NCI-H82 treated with DMSO at 0.1 percent for 48 hours (cell line): ENCODE results near the gene PXN.
A peak's percentile ranks its signal among the peaks of the same experiment; 100 is the strongest.
"Not testable (repeated sequence)": the region's sequence is repeated elsewhere in the genome, so short reads cannot be mapped to it uniquely, and the experiment has no call there.

Source experiments
- DNase-seq: peaks from one replicate; lab custom pipeline; 2025; ENCODE audit not compliant: unreplicated experiment; lab: John Stamatoyannopoulos, UW

The PXN gene

GRCh38 chr12:120211904-120212283 lies 53.6 kb downstream of the PXN start:
- no peak for DNase-seq

DNA sequence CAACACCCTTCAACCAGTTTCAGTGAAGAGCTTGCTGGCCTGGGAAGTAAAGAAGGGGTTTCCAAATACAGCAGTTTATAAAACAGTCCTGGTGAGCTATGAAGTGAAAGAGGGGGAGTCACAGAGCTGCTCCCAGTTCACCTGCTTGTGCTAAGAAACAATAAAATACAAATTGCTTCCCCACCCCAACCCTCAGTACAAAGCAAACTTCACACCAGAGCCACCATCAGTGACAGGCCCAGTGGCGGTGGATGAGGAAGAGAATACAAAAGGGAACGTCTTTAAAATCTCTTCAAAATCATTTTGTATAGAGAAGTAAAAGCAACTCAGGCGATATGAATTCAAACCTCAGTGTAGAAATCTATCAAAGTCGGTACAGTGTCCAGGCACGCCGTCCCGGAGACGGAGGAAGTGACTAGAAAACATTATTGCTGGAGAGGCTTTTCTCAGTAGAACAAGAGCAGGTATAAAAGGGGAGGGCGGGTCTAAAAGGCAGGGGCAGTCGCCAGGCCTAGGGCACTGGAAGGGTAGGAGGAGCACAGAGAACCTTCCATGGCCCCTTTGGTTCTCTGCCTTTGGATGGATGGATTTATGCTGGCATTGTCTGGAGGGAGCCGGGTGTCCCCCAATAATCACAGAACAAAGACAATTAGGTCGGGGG lies 54.2 kb downstream of the PXN start:
- no peak for DNase-seq

DNA sequence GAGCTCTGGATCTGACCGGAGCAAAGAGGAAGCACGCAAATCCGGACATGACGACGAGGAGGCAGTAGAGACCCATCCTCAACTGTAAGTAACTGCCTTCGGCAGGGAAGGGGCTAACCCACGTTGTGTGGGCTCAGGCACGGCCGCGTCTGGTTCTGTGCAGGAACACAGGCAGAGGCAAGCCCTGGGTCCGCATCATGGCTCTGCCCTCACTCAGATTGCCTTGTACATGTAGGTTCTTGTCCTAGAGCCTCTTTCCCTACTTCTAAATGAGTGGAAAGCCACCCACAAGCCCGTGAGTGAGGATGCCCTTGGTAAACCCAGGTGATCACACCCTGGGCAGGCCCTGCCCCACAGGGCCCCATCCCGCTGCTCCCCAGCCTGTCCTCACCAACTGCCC lies 55.7 kb downstream of the PXN start:
- no peak for DNase-seq

DNA sequence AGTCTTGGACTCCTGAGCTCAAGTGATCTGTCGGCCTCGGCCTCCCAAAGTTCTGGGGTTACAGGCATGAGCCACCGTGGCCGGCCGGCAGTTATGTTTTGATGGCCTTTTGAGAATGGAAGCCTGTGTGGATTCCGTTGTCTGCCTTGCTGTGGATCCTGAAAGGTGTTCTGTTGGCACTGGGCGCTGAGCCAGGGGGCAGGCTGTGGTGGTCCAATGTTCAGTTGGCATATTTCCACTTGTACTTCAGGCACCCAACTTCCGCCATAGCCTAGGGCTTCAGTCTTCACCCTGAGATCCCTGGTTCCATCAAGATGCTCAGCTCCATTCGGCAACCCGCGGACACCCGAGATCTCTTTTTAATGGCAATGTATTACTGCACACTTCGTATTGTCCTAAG lies 58.3 kb downstream of the PXN start:
- DNase-seq = no peak

DNA sequence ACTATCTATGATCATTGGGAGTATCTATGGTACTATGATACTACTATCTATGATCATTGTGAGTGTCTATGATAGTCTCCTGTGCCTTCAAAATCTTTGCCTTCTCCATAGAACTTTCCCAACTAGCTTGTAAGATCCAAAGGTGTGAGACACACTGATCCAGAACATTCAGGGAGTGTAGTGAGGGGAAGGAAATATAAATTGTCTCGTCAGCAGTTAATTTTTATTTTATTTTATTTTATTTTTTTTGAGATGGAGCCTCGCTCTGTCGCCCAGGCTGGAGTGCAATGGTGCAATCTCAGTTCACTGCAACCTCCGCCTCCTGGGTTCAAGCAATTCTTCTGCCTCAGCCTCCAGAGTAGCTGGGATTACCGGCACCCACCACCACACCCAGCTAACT lies 58.7 kb downstream of the PXN start:
- DNase-seq = not testable (repeated sequence)

- DNase-seq = no peak
Measured at GRCh38 chr12:120206228-120206627, 59.3 kb downstream of the PXN start.

DNA sequence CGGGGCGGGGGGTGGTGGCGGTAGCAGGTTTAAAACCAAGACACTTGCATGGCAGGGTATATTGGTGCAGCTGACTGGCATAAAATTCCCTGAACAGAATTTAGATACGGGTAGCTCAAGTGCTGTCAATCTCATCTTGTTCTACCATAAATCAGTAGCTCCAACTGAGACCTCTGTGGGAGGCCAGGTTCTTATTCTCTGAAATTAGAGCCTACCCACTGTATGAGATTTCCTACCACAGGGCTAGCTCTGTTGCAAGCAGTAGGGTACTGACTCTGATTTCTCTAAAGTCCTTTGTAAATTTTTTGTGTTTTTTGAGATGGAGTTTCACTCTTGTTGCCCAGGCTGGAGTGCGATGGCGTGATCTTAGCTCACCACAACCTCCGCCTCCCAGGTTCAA lies 61.4 kb downstream of the PXN start:
- DNase-seq = no peak

DNA sequence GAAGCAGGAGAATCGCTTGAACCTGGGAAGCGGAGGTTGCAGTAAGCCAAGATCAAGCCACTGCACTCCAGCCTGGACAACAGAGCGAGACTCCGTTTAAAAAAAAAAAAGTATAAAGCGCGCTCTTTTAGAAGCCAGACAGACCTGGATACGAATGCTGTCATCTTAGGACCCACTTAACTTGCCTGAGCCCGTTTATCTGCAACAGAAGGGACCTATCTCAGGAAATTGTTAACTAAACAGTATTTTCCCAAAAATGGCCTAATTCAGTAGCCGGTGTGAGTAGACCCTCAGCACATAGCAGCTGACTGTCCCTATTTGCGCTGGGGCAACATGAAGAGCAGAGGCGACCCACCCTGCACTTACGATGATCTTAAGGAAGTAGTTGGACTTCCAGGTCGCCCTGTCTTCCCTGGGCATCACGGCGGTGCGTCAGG lies 65.1 kb downstream of the PXN start:
- no peak for DNase-seq

- no peak for DNase-seq
Measured at GRCh38 chr12:120199595-120200306, 65.8 kb downstream of the PXN start.

DNA sequence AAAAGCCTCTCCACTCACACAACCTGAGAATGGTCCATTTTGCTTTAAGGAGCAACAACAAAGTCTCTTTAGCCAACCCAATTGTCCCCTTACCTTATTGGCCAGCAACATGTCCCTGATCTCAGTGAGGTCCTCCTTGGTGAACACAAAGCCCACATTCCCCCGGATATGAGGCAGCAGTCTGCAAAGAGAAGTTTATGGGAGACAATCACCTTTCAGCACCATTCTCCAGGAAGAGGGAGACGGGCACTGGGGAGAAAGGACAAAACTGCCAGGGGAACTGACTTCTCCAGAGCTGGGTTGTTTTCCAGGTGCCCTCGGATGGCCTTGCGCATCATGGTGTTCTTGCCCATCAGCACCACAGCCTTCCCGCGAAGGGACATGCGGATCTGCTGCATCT lies 66.5 kb downstream of the PXN start:
- no peak for DNase-seq

- no peak for DNase-seq
Measured at GRCh38 chr12:120197542-120197887, 68.0 kb downstream of the PXN start.

DNA sequence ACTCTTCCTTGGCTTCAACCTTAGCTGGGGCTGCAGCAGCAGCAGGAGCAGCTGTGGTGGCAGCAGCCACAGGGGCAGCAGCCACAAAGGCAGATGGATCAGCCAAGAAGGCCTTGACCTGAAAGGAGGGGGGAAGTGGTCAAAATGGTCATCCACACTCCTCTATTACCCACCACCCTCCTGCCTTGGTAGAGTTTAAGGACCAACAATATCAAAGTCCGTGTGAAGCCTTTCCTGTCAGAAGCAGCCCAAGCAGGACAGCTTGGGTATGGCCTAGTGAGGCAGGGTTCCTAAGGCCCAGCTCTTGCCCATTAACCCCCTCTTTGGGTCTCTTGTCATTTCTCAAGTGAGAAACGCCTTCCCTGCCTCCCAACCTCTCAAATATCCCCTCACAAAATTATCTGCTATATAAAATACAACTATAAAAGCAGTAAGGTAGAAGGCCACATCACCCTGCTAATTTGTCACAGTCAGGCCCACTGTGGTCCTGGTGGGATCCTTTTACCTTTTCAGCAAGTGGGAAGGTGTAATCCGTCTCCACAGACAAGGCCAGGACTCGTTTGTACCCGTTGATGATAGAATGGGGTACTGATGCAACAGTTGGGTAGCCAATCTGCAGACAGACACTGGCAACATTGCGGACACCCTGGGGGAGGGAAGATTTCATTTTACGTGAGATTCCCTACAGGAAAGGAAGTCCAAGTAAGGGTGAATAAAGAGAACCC lies 68.6 kb downstream of the PXN start:
- not testable (repeated sequence) for DNase-seq

GRCh38 chr12:120196363-120196762 lies 69.2 kb downstream of the PXN start:
- DNase-seq = no peak

- DNase-seq = peak; percentile 60
Measured at GRCh38 chr12:120194534-120195395, 70.8 kb downstream of the PXN start, which contains the start of gene GCN1. GCN1 (minus strand) TSS chr12:120194715; CDS start chr12:120194697, 18 bp downstream.

- DNase-seq = no peak
Measured at GRCh38 chr12:120194226-120194533, 71.3 kb downstream of the PXN start.

DNA sequence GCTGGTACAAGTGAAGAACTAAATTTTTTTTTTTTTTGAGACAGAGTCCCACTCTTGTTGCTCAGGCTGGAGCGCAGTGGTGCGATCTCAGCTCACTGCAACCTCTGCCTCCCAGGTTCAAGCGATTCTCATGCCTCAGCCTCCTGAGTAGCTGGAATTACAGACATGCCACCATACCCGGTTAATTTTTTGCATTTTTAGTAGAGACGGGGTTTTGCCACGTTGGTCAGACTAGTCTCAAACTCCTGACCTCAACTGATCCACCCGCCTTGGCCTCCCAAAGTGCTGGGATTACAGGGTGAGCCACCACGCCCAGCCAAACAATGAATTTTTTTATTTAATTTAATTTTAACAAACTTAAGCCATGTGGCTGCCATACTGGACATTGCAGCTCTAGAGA lies 72.2 kb downstream of the PXN start:
- DNase-seq = not testable (repeated sequence)

GRCh38 chr12:120190985-120191480 lies 74.5 kb downstream of the PXN start:
- no peak for DNase-seq

- DNase-seq = no peak
Measured at GRCh38 chr12:120190386-120190785, 75.1 kb downstream of the PXN start.

DNA sequence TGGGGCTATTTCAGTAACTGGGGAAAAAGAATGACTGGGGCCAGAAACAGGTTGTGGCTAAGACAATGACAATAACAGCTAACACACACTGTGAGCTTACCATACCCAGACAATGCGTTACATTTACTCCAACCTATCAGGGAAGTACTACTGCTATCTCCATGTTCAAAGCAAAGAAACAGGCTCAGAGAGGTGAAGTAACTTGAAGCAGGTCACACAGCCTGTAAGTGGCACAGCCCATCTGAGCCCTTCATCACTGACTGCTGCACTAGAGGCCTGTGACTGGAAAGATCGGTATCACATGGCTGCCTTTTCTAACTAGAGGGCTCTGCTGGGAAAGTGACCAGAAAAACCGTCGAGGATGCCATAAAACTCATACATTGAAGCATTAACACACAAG lies 78.9 kb downstream of the PXN start:
- DNase-seq = no peak

DNA sequence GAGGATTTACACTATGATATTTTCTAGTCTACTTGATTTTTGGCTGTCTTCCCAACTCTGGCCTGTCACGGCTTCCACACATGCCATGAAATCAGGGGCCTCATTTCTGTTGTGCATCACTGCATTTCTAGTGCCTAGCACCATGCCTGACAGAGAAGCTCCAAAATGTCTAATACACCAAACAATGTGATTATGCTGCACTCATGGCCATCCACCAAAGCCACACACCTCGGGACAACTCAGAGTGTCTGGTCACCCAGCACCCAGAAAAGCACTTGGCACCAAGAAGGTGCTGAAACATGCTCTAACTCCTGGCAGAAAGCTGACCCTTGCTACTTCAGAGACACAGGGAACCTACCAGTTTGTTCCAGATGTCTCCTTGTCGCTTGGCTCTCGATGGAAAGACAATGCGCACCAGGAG lies 82.3 kb downstream of the PXN start:
- no peak for DNase-seq

DNA sequence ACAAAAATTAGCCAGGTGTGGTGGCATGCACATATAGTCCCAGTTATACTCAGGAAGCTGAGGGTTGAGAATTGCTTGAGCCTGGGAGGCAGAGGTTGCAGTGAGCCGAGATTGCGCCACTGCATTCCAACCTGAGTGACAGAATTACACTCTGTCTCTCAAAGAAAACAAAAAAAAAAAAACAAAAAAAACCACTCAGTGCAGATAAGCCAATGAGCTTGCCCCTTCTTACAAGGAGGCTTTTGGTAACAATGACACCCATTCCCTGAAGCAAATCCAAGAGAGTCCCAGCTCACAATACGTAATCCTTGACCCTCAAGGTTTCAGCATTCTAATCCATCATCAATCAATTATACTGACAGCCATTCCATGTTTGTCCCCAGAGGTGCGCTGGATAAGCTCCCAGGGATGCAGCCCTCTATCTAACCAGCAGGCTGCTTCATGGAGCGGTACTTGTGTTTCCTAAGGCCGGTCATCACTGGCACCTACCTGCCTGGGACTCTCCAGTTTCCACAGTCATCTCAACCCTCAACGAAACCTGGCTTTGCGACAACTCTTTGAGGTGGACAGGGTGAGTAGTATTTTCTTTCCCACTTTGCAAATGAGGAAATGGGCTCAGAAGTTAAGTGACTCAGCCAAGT lies 83.4 kb downstream of the PXN start:
- peak; percentile 88 for DNase-seq
